K562 (cell line): ENCODE results near the gene PNMA8A. TPM values are rescaled to one million over a fixed set of nuclear protein-coding genes. Genes with fewer than 3 reads are reported as not detected.

Experiments
- ATAC-seq: fragments of 200-7000 bp; cut with Tn5 transposase; 3 replicates; pipeline ENCODE4 v1.9.1; 2020; ENCODE audit warnings: moderate library complexity
- BruUV-seq: library from RNA; stranded (reverse); fragments of 400-500 nt; replicated peaks from 2 replicates; lab custom pipeline; 2021; lab: Mats Ljungman, UMichigan
- CTCF ChIA-PET: fragments of 300-600 bp; formaldehyde crosslinking; extraction: SDS; loops from one replicate; lab custom pipeline; 2021; ENCODE audit warnings: low intra/inter-chr PET ratio; lab: Yijun Ruan, JAX
- POLR2A ChIA-PET: fragments of 300-600, 350-650 bp; sonication (Branson Sonifier 250); formaldehyde crosslinking; extraction: SDS; loops from one replicate; lab custom pipeline; 2021; ENCODE audit warnings: antibody characterized with exemption, inconsistent platforms; lab: Yijun Ruan, JAX
- DNase-seq, 4 experiments: peaks; one replicate each; pipeline versions ENCODE4 v3.0.0 to v3.0.0-alpha.2; 2011 to 2018; ENCODE audit warnings: low spot score in 3 of 4, mixed read lengths in 3 of 4; ENCODE audit errors: extremely low read depth in 1 of 4
- FAIRE-seq: peaks from 2 replicates; lab custom pipeline; 2011; peaks lifted over from hg19 to GRCh38; lab: Jason Lieb, UNC
- H2AFZ ChIP-seq: 2 replicates; pipeline ENCODE4 v1.6.0; 2011; ENCODE audit warnings: low read depth, low read length, control low read depth, inconsistent platforms
- H3K27ac ChIP-seq: fragments of 200-600 bp; 3 replicates; pipeline ENCODE4 v1.8.0; 2011; ENCODE audit warnings: low read depth, mild to moderate bottlenecking, control low read depth, inconsistent platforms, low read length, moderate library complexity, mixed read lengths; ENCODE audit errors: extremely low read depth
- H3K27me3 ChIP-seq, 2 experiments: fragments of 300-600 bp in 1 of 2; 2 replicates in 1 of 2; 3 replicates in 1 of 2; pipeline versions ENCODE4 v1.6.0 to v1.8.0; 2011; ENCODE audit warnings: inconsistent platforms in 2 of 2, low read length in 2 of 2, mild to moderate bottlenecking in 1 of 2, mixed read lengths in 1 of 2, moderate library complexity in 1 of 2; ENCODE audit not compliant: control insufficient read depth in 2 of 2, insufficient read depth in 2 of 2
- H3K36me3 ChIP-seq: fragments of 300-600 bp; 3 replicates; pipeline ENCODE4 v1.8.0; 2011; ENCODE audit warnings: mild to moderate bottlenecking, low read length, inconsistent platforms; ENCODE audit not compliant: control insufficient read depth, insufficient read depth
- H3K4me1 ChIP-seq, 2 experiments: fragments of 200-600 bp in 1 of 2; replicated peaks in 1 of 2; 2 replicates in 1 of 2; 3 replicates in 1 of 2; pipeline versions ENCODE4 v1.5.1 to v1.8.0; 2011; ENCODE audit warnings: inconsistent platforms in 2 of 2, low read length in 2 of 2, mild to moderate bottlenecking in 1 of 2, mixed read lengths in 1 of 2, moderate library complexity in 1 of 2; ENCODE audit not compliant: control insufficient read depth in 2 of 2, insufficient read depth in 2 of 2
- H3K4me2 ChIP-seq: 2 replicates; pipeline ENCODE4 v1.6.1; 2011; ENCODE audit warnings: low read length, control low read depth, inconsistent platforms, mixed read lengths; ENCODE audit not compliant: insufficient read depth
- H3K4me3 ChIP-seq: fragments of 200-600 bp; sonication (generic), shearing (Covaris generic); 2 replicates; pipeline ENCODE4 v1.5.1; 2016; ENCODE audit warnings: control low read depth, inconsistent platforms
- H3K79me2 ChIP-seq: fragments of 200-600 bp; 3 replicates; pipeline ENCODE4 v1.8.0; 2011; ENCODE audit warnings: low read length, inconsistent platforms; ENCODE audit not compliant: control insufficient read depth, insufficient read depth
- H3K9ac ChIP-seq, 2 experiments: 2 replicates each; pipeline versions ENCODE4 v1.6.0 to v1.6.1; 2011; ENCODE audit warnings: low read depth in 2 of 2, low read length in 2 of 2, control low read depth in 1 of 2, inconsistent platforms in 1 of 2, mild to moderate bottlenecking in 1 of 2, mixed read lengths in 1 of 2; ENCODE audit not compliant: insufficient read depth in 1 of 2
- H3K9me1 ChIP-seq: one replicate; pipeline ENCODE4 v1.6.0; 2011; ENCODE audit warnings: inconsistent platforms, mild to moderate bottlenecking, low read length, moderate library complexity; ENCODE audit not compliant: control insufficient read depth, insufficient read depth
- H3K9me3 ChIP-seq: replicated peaks from 2 replicates; pipeline ENCODE4 v1.5.1; 2011; ENCODE audit warnings: low read depth, low read length, inconsistent platforms; ENCODE audit not compliant: control insufficient read depth, insufficient read depth
- H4K20me1 ChIP-seq: replicated peaks from 2 replicates; pipeline ENCODE4 v1.6.1; 2011; ENCODE audit warnings: low read length, inconsistent platforms, mixed read lengths; ENCODE audit not compliant: control insufficient read depth, insufficient read depth
- ATF2 ChIP-seq: sonication (generic); formaldehyde crosslinking; IDR thresholded peaks from 2 replicates; pipeline ENCODE4 v1.8.1; 2022; ENCODE audit warnings: missing genetic modification reagents
- BRD9 ChIP-seq: fragments of 450-650 bp; IDR thresholded peaks from 2 replicates; pipeline ENCODE4 v1.6.1; 2018; ENCODE audit warnings: low read depth; ENCODE audit not compliant: partially characterized antibody
- ETV5 ChIP-seq: sonication (generic); formaldehyde crosslinking; IDR thresholded peaks from 2 replicates; pipeline ENCODE4 v1.4.0; 2020; ENCODE audit warnings: low read depth, mild to moderate bottlenecking, missing genetic modification reagents
- ID3 ChIP-seq, 2 experiments: fragments of 250-450 bp in 1 of 2; fragments of 450-650 bp in 1 of 2; sonication (Bioruptor Pico) in 1 of 2; IDR thresholded peaks; 2 replicates each; pipeline versions ENCODE4 v1.6.1 to v1.8.0; 2016 to 2021; ENCODE audit warnings: mild to moderate bottlenecking in 2 of 2, moderate library complexity in 2 of 2, missing compliant biosample characterization in 1 of 2, missing genetic modification characterization in 1 of 2
- SNIP1 ChIP-seq: fragments of 450-650 bp; IDR thresholded peaks from 2 replicates; pipeline ENCODE4 v1.7.1; 2017; ENCODE audit warnings: low read depth, mild to moderate bottlenecking
- SPI1 ChIP-seq: IDR thresholded peaks from 2 replicates; pipeline ENCODE4 v1.6.1; 2011; ENCODE audit warnings: low read depth, low read length, control low read depth, borderline replicate concordance
- ZNF212 ChIP-seq: fragments of 450-650 bp; formaldehyde crosslinking; IDR thresholded peaks from 2 replicates; pipeline ENCODE4 v1.4.0; 2020; ENCODE audit warnings: mild to moderate bottlenecking
- WGBS: fragments of 100-300 bp; shearing (Covaris generic); methylation state at CpG from one replicate; pipeline ENCODE4 v1.1.6; 2016; ENCODE audit warnings: low coverage, mixed read lengths; ENCODE audit not compliant: insufficient coverage; ENCODE audit errors: missing lambda C conversion rate; 5-methylcytosine and 5-hydroxymethylcytosine counted together
- in situ Hi-C: fragments of 300-500 bp; cut with MboI; formaldehyde crosslinking; loops from 4 replicates; pipeline ENCODE4 v1.15.0; 2018; ENCODE audit warnings: inconsistent platforms, mixed read lengths
- intact Hi-C: fragments of 100-400 bp; cut with micrococcal nuclease; formaldehyde crosslinking; loops from 2 replicates; pipeline ENCODE4 v1.14.2; 2022
- polyA plus RNA-seq, 8 experiments: library from polyadenylated mRNA; depleted of rRNA in 4 of 8; stranded (reverse) in 5 of 8; unstranded in 3 of 8; fragments of >200 nt; fragmentation: Nextera tagmentation in 2 of 8; fragmentation: Illumina TruSeq in 1 of 8; extraction: Ambion mirVana in 2 of 8; extraction: Trizol in 1 of 8; gene quantifications; 2 replicates each; pipeline versions ENCODE4 v1.2.1 to v1.2.3, GENCODE V29; 2011 to 2014; ENCODE audit warnings: inconsistent platforms in 1 of 8, missing spikeins in 1 of 8
- total RNA-seq, 7 experiments: library from RNA; depleted of rRNA in 6 of 7; stranded (reverse); fragments of >200 nt in 6 of 7; fragmentation: Illumina TruSeq in 2 of 7; extraction: Trizol in 2 of 7; gene quantifications; 2 replicates each; pipeline versions ENCODE4 v1.2.1 to v1.2.3, GENCODE V29; 2011 to 2021; ENCODE audit warnings: low replicate concordance in 1 of 7

PNMA8A gene
- total and polyA plus RNA-seq, 9 of the 15 experiments (the other 6 are each of a cell fraction or from before 2014, with no cell fraction given): 6.6 to 23.8 (median 14.9) TPM

GRCh38 chr19:46499692-46500091 lies 28.3 kb upstream of the PNMA8A start:
- H3K27me3 ChIP-seq: peaks cover 27 to 69% of the 10 kb centered on the region in 2 experiments
- H2AFZ ChIP-seq: no peak overlapping the region
- H3K79me2 ChIP-seq: no peaks in the 10 kb centered on the region
- in situ Hi-C loops (no loop called here), intact Hi-C loops (no loop called here)
- no peaks in the 10 kb centered on the region for H3K9me1 ChIP-seq
- no peaks in the 10 kb centered on the region; the same call in 1 of the 2 replicates for H4K20me1 ChIP-seq
- H3K27ac ChIP-seq: no peak overlapping the region
- TF ChIP-seq ETV5 (CRISPR knock-in tag) (no peak), ATF2 (CRISPR knock-in tag) (no peak), SNIP1 (no peak), SPI1 (peak; percentile 75), ZNF212 (CRISPR knock-in tag) (no peak), ID3 (CRISPR knock-in tag; IDR thresholded peaks at IDR 0.05) (no peak), ID3 (tag; IDR thresholded peaks at IDR 0.05) (no peak), BRD9 (no peak)
- H3K4me3 ChIP-seq: no peak overlapping the region
- no peak for ATAC-seq
- 1% methylated on average over 4 of the region's 4 CpGs for WGBS
- H3K4me2 ChIP-seq: no peak overlapping the region
- H3K4me1 ChIP-seq: peaks cover 0 to 13% of the 10 kb centered on the region in 2 experiments; a peak in 2 of 5 replicates
- POLR2A ChIA-PET: interaction anchor here (0.6 to 0.7 kb wide), 2 partner anchors 215 to 502 kb away, joined by 3 read pairs; no protein-coding TSS in a partner anchor
- FAIRE-seq: no peak
- no peaks in the 10 kb centered on the region for H3K36me3 ChIP-seq
- no peaks in the 10 kb centered on the region for H3K9me3 ChIP-seq
- H3K9ac ChIP-seq: no peak overlapping the region
- DNase-seq: no peak
- CTCF ChIA-PET: no interaction called here
- no TSS peak for BruUV-seq
